ENCODE measurements around the gene COQ4. TPM values are rescaled to one million over a fixed set of nuclear protein-coding genes. Genes with fewer than 3 reads are reported as not detected.

The COQ4 gene
- total RNA-seq, 2 donors from 2014 or later = 40.8 to 59.5 TPM

GRCh38 chr9:128371630-128372117, 49.0 kb downstream of the COQ4 start:
- TF ChIP-seq CTCF (IDR thresholded peaks at IDR 0.05) = no peak
- Histone ChIP-seq H3K27me3 (no peaks in the 10 kb centered on the region), H3K4me1 (peaks cover 15% of the 10 kb centered on the region), H3K4me3 (peak overlapping the region; percentile 93), H3K9ac (ENCODE audit: low read depth in 2 of 2, low read length in 2 of 2) (peak overlapping the region; percentile 90), H3K36me3 (no peaks in the 10 kb centered on the region), H3K9me3 (no peaks in the 10 kb centered on the region), H3K27ac (peak overlapping the region; percentile 86)
- DNase-seq = no peak
- intact Hi-C loops (cut with DNase I) = no loop called here

- Histone ChIP-seq H3K4me3 (peak overlapping the region; percentile 93), H3K36me3 (no peaks in the 10 kb centered on the region), H3K27me3 (no peaks in the 10 kb centered on the region), H3K4me1 (peaks cover 15% of the 10 kb centered on the region), H3K27ac (peak overlapping the region; percentile 86), H3K9me3 (no peaks in the 10 kb centered on the region), H3K9ac (ENCODE audit: low read depth in 2 of 2, low read length in 2 of 2) (peak overlapping the region; percentile 8 to 90)
- peak; percentile 35 for DNase-seq
- TF ChIP-seq CTCF (IDR thresholded peaks at IDR 0.05) = no peak
- intact Hi-C loops (cut with DNase I) = no loop called here
Observed at GRCh38 chr9:128372188-128372641, 49.6 kb downstream of the COQ4 start.

- Histone ChIP-seq H3K4me3 (no peak overlapping the region), H3K27me3 (no peaks in the 10 kb centered on the region), H3K9me3 (no peaks in the 10 kb centered on the region), H3K27ac (no peak overlapping the region), H3K9ac (ENCODE audit: low read depth in 2 of 2, low read length in 2 of 2) (no peak overlapping the region), H3K36me3 (no peaks in the 10 kb centered on the region), H3K4me1 (peaks cover 15% of the 10 kb centered on the region)
- intact Hi-C loops (cut with DNase I) = no loop called here
- DNase-seq = no peak
- no peak for TF ChIP-seq CTCF (IDR thresholded peaks at IDR 0.05)
Observed at GRCh38 chr9:128372784-128373183, 50.1 kb downstream of the COQ4 start.

GRCh38 chr9:128374221-128374675, 51.6 kb downstream of the COQ4 start:
- Histone ChIP-seq H3K9ac (ENCODE audit: low read depth in 2 of 2, low read length in 2 of 2) (no peak overlapping the region), H3K36me3 (no peaks in the 10 kb centered on the region), H3K4me3 (no peak overlapping the region), H3K27ac (no peak overlapping the region), H3K9me3 (no peaks in the 10 kb centered on the region), H3K4me1 (peaks cover 15% of the 10 kb centered on the region), H3K27me3 (no peaks in the 10 kb centered on the region)
- intact Hi-C loops (cut with DNase I) = no loop called here
- no peak for TF ChIP-seq CTCF (IDR thresholded peaks at IDR 0.05)
- no peak for DNase-seq

GRCh38 chr9:128375865-128376264, 53.2 kb downstream of the COQ4 start:
- Histone ChIP-seq H3K27ac (no peak overlapping the region), H3K9ac (ENCODE audit: low read depth in 2 of 2, low read length in 2 of 2) (no peak overlapping the region), H3K27me3 (no peaks in the 10 kb centered on the region), H3K36me3 (no peaks in the 10 kb centered on the region), H3K9me3 (no peaks in the 10 kb centered on the region), H3K4me3 (no peak overlapping the region), H3K4me1 (peaks cover 11% of the 10 kb centered on the region)
- DNase-seq = no peak
- intact Hi-C loops (cut with DNase I) = no loop called here
- TF ChIP-seq CTCF (IDR thresholded peaks at IDR 0.05) = no peak
